ENCODE measurements around the gene SYNJ2. TPM values are rescaled to one million over a fixed set of nuclear protein-coding genes. Genes with fewer than 3 reads are reported as not detected.

The SYNJ2 gene
- polyA plus RNA-seq, 2 of the 4 experiments (the other 2 are of a cell fraction), result 22.3 to 26.5 TPM

Small RNA genes lying within 50 kb of the gene (small RNA-seq; reads per million reads assigned to genes)
- gene RNU6-786P, result 0 reads per million in 6 experiments

Other genes starting within 250 kb of the SYNJ2 start
- gene SNX9, start 158.6 kb upstream of the SYNJ2 start, polyA plus RNA-seq (2011; rRNA removed), result 26.8 and 29.8 TPM in 2 replicates
- 12.8 to 13.9 TPM (median 13.0 TPM) in 3 replicates for gene SNX9, start 158.6 kb upstream of the SYNJ2 start, polyA plus RNA-seq (2017; fragmentation: RNase III; extraction: RNeasy Plus Mini Kit Qiagen cat#74134 plus additional on column Dnase treatment)
- 5.8 and 6.7 TPM in 2 replicates for gene SERAC1, start 186.4 kb downstream of the SYNJ2 start, polyA plus RNA-seq (2011; rRNA removed)
- gene SERAC1, start 186.4 kb downstream of the SYNJ2 start, polyA plus RNA-seq (2017; fragmentation: RNase III; extraction: RNeasy Plus Mini Kit Qiagen cat#74134 plus additional on column Dnase treatment), result 4.5 to 5.1 TPM (median 4.5 TPM) in 3 replicates
- gene GTF2H5, start 186.5 kb downstream of the SYNJ2 start, polyA plus RNA-seq (2011; rRNA removed), result 15.1 and 19.5 TPM in 2 replicates
- gene GTF2H5, start 186.5 kb downstream of the SYNJ2 start, polyA plus RNA-seq (2017; fragmentation: RNase III; extraction: RNeasy Plus Mini Kit Qiagen cat#74134 plus additional on column Dnase treatment), result 30.2 to 33.9 TPM (median 31.7 TPM) in 3 replicates